Esophagus muscularis mucosa (tissue), 4 donors: ENCODE measurements around the gene ZNF423.

Experiments used
- CTCF ChIP-seq, 3 experiments: fragments of 200-600 bp in 2 of 3; fragments of 450-650 bp in 1 of 3; sonication (generic) in 2 of 3; IDR thresholded peaks; one replicate each; pipeline ENCODE4 v1.5.1; 2017 to 2019; ENCODE audit warnings: antibody characterized with exemption in 3 of 3, mild to moderate bottlenecking in 2 of 3, moderate library complexity in 1 of 3
- EP300 ChIP-seq: sonication (generic); formaldehyde crosslinking; IDR thresholded peaks from one replicate; pipeline ENCODE4 v1.6.1; 2017; ENCODE audit warnings: antibody characterized with exemption
- POLR2A ChIP-seq: fragments of 450-650 bp; IDR thresholded peaks from one replicate; pipeline ENCODE4 v1.6.1; 2017; ENCODE audit warnings: antibody characterized with exemption, moderate library complexity, mild to moderate bottlenecking, low read depth
- POLR2AphosphoS5 ChIP-seq, 2 donors: sonication (generic); formaldehyde crosslinking; IDR thresholded peaks; one replicate each; pipeline ENCODE4 v1.6.1; 2017; ENCODE audit warnings: antibody characterized with exemption in 2 of 2

GRCh38 chr16:49560004-49560830 is 295.7 kb downstream of the ZNF423 start:
- TF ChIP-seq CTCF (IDR thresholded peaks at IDR 0.05) = no peak
- TF ChIP-seq POLR2AphosphoS5 (IDR thresholded peaks at IDR 0.05) = no peak
- TF ChIP-seq POLR2A = no peak
- no peak for TF ChIP-seq EP300
